ENCODE results near the gene BICD2. TPM values are rescaled to one million over a fixed set of nuclear protein-coding genes. Genes with fewer than 3 reads are reported as not detected.

Gene BICD2
- polyA plus RNA-seq, 3 donors: 13.8 to 29.4 (median 25.6) TPM

DNA sequence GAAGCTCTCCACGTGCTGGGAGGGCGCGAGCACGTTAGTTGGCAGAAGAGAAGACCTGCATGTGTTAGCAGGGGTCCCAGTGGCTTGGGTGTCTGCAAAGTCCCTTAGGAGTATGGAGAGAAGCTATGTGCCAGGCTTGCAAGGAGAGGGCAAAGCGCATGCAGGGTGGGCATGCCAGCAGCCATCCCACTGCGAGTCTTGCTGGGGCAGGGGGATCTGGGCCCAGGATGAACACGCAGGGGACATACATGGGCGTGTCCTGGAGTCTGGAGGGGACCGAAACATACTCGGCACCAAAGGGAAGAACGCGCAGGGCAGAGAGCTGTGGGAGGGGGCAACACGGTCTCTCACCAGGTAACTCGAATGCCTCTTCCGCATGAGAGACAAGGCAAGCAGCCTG is 51.1 kb downstream of the BICD2 start:
- TF ChIP-seq, protein P1, sequence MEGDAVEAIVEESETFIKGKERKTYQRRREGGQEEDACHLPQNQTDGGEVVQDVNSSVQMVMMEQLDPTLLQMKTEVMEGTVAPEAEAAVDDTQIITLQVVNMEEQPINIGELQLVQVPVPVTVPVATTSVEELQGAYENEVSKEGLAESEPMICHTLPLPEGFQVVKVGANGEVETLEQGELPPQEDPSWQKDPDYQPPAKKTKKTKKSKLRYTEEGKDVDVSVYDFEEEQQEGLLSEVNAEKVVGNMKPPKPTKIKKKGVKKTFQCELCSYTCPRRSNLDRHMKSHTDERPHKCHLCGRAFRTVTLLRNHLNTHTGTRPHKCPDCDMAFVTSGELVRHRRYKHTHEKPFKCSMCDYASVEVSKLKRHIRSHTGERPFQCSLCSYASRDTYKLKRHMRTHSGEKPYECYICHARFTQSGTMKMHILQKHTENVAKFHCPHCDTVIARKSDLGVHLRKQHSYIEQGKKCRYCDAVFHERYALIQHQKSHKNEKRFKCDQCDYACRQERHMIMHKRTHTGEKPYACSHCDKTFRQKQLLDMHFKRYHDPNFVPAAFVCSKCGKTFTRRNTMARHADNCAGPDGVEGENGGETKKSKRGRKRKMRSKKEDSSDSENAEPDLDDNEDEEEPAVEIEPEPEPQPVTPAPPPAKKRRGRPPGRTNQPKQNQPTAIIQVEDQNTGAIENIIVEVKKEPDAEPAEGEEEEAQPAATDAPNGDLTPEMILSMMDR (IDR thresholded peaks at IDR 0.05): no peak
- peaks cover 0 to 2% (median 0%) of the 10 kb centered on the region in 3 donors for H3K27me3 Mint-ChIP-seq (ENCODE audit: low read depth in 3 of 3)
- Histone ChIP-seq H3K4me2 (replicated peaks; ENCODE audit: extremely low read depth, low read length, poor library complexity, severe bottlenecking) (no peak overlapping the region), H4K20me1 (ENCODE audit: insufficient read depth, low read length) (peaks cover 94% of the 10 kb centered on the region), H3K27me3 (ENCODE audit: control insufficient read depth in 2 of 2, insufficient read depth in 2 of 2, low read length in 2 of 2) (no peaks in the 10 kb centered on the region), H3K9ac (ENCODE audit: insufficient read depth, low read length, poor library complexity, severe bottlenecking) (no peak overlapping the region), H3K4me3 (replicated peaks in 1 of 3; ENCODE audit: low read depth in 2 of 3, low read length in 3 of 3) (no peak overlapping the region), H3K9me3 (replicated peaks in 1 of 2; ENCODE audit: control insufficient read depth in 1 of 2, insufficient read depth in 1 of 2, low read length in 2 of 2) (no peaks in the 10 kb centered on the region), H3K27ac (ENCODE audit: low read depth in 1 of 2, low read length in 2 of 2) (no peak overlapping the region), H2AFZ (ENCODE audit: insufficient read depth, low read depth, low read length, poor library complexity, severe bottlenecking) (no peak overlapping the region), H3K4me1 (ENCODE audit: control insufficient read depth in 1 of 2, insufficient read depth in 2 of 2, low read length in 2 of 2) (peaks cover 7 to 8% of the 10 kb centered on the region in 2 donors), H3K79me2 (ENCODE audit: insufficient read depth, low read length) (peaks cover 6% of the 10 kb centered on the region), H3K36me3 (replicated peaks in 1 of 2; ENCODE audit: control insufficient read depth in 1 of 2, insufficient read depth in 2 of 2, low read length in 2 of 2) (peaks cover 88 to 100% of the 10 kb centered on the region in 2 donors)
- no peaks in the 10 kb centered on the region for H3K9me3 Mint-ChIP-seq
- peaks cover 13% of the 10 kb centered on the region for H3K4me1 Mint-ChIP-seq
- H3K4me3 Mint-ChIP-seq: no peak overlapping the region
- peaks cover 76 to 94% of the 10 kb centered on the region in 2 donors for H3K36me3 Mint-ChIP-seq
- DNase-seq: no peak
- peak overlapping the region in 3 of 7 donors; percentile 19 to 72 (median 70) for H3K27ac Mint-ChIP-seq
- 85% methylated on average over 15 of the region's 15 CpGs for WGBS (ENCODE audit: insufficient coverage)
- intact Hi-C loops (cut with micrococcal nuclease): no loop called here

DNA sequence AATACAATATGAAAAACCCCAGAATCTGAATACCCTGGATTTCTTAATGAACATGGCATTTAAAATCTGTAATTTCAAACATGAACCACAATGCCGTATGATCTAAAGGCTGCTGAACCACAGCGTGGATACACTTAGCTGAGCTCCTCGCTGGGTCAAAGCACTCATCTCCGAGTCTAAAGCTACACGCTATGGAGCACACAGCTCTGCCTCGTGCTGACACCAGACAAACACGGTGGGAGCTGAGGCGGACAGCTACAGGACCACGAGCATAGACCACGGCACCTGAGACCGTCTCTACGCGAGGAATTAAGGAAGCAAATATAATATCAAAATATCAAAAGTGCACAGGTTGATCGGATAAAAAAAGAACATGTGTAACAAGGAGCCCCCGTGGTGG is 51.9 kb downstream of the BICD2 start:
- peaks cover 80 to 100% of the 10 kb centered on the region in 2 donors for H3K36me3 ChIP-seq (replicated peaks in 1 of 2; ENCODE audit: control insufficient read depth in 1 of 2, insufficient read depth in 2 of 2, low read length in 2 of 2)
- H3K4me1 Mint-ChIP-seq: peaks cover 13% of the 10 kb centered on the region
- 95% methylated on average over 13 of the region's 15 CpGs for WGBS (ENCODE audit: insufficient coverage)
- H3K27me3 ChIP-seq (ENCODE audit: control insufficient read depth in 2 of 2, insufficient read depth in 2 of 2, low read length in 2 of 2): no peaks in the 10 kb centered on the region
- H3K4me2 ChIP-seq (replicated peaks; ENCODE audit: extremely low read depth, low read length, poor library complexity, severe bottlenecking): no peak overlapping the region
- no peaks in the 10 kb centered on the region for H3K9me3 ChIP-seq (replicated peaks in 1 of 2; ENCODE audit: control insufficient read depth in 1 of 2, insufficient read depth in 1 of 2, low read length in 2 of 2)
- TF ChIP-seq, protein P1 (IDR thresholded peaks at IDR 0.05): no peak
- H3K79me2 ChIP-seq (ENCODE audit: insufficient read depth, low read length): peaks cover 6% of the 10 kb centered on the region
- H3K27ac ChIP-seq (ENCODE audit: low read depth in 1 of 2, low read length in 2 of 2): peak overlapping the region in 1 of 2 donors; percentile 6
- peaks cover 73 to 93% of the 10 kb centered on the region in 2 donors for H3K36me3 Mint-ChIP-seq
- no peak for DNase-seq
- H3K27me3 Mint-ChIP-seq (ENCODE audit: low read depth in 3 of 3): no peaks in the 10 kb centered on the region
- intact Hi-C loops (cut with micrococcal nuclease): no loop called here
- peaks cover 86% of the 10 kb centered on the region for H4K20me1 ChIP-seq (ENCODE audit: insufficient read depth, low read length)
- H3K27ac Mint-ChIP-seq: no peak overlapping the region
- no peaks in the 10 kb centered on the region for H3K9me3 Mint-ChIP-seq
- no peak overlapping the region for H3K9ac ChIP-seq (ENCODE audit: insufficient read depth, low read length, poor library complexity, severe bottlenecking)
- H3K4me1 ChIP-seq (ENCODE audit: control insufficient read depth in 1 of 2, insufficient read depth in 2 of 2, low read length in 2 of 2): peaks cover 7 to 8% of the 10 kb centered on the region in 2 donors
- H3K4me3 ChIP-seq (replicated peaks in 1 of 3; ENCODE audit: low read depth in 2 of 3, low read length in 3 of 3): no peak overlapping the region
- no peak overlapping the region for H3K4me3 Mint-ChIP-seq
- H2AFZ ChIP-seq (ENCODE audit: insufficient read depth, low read depth, low read length, poor library complexity, severe bottlenecking): no peak overlapping the region
